Adipocyte (in vitro differentiated cells): ENCODE measurements around the gene MRPS22.

Experiments
- DNase-seq: peaks from one replicate; pipeline ENCODE4 v3.0.0-alpha.2; 2015; ENCODE audit warnings: low read depth
- H3K27me3 ChIP-seq: replicated peaks from 2 replicates; pipeline ENCODE4 v1.7.0; 2013; ENCODE audit warnings: mild to moderate bottlenecking, low read length, moderate library complexity; ENCODE audit not compliant: control insufficient read depth, insufficient read depth
- H3K36me3 ChIP-seq: 2 replicates; pipeline ENCODE4 v1.7.0; 2013; ENCODE audit warnings: low read length, mild to moderate bottlenecking, moderate library complexity; ENCODE audit not compliant: control insufficient read depth, insufficient read depth, severe bottlenecking
- H3K4me1 ChIP-seq: 2 replicates; pipeline ENCODE4 v1.7.0; 2013; ENCODE audit warnings: mild to moderate bottlenecking, low read length, moderate library complexity; ENCODE audit not compliant: control insufficient read depth, insufficient read depth
- H3K4me3 ChIP-seq: 2 replicates; pipeline ENCODE4 v1.7.0; 2013; ENCODE audit warnings: mild to moderate bottlenecking, low read length, moderate library complexity
- H3K9ac ChIP-seq: 2 replicates; pipeline ENCODE4 v1.7.0; 2013; ENCODE audit warnings: mild to moderate bottlenecking, low read length, moderate library complexity
- H3K9me3 ChIP-seq: 2 replicates; pipeline ENCODE4 v1.7.0; 2013; ENCODE audit warnings: mild to moderate bottlenecking, low read length, moderate library complexity; ENCODE audit not compliant: control insufficient read depth

Gene MRPS22

GRCh38 chr3:139303216-139303615, 40.6 kb upstream of the MRPS22 start:
- Histone ChIP-seq H3K27me3 (no peaks in the 10 kb centered on the region), H3K4me3 (no peak overlapping the region), H3K36me3 (no peaks in the 10 kb centered on the region), H3K4me1 (peaks cover 32% of the 10 kb centered on the region), H3K9me3 (no peaks in the 10 kb centered on the region), H3K9ac (peak overlapping the region; percentile 15)
- no peak for DNase-seq

DNA sequence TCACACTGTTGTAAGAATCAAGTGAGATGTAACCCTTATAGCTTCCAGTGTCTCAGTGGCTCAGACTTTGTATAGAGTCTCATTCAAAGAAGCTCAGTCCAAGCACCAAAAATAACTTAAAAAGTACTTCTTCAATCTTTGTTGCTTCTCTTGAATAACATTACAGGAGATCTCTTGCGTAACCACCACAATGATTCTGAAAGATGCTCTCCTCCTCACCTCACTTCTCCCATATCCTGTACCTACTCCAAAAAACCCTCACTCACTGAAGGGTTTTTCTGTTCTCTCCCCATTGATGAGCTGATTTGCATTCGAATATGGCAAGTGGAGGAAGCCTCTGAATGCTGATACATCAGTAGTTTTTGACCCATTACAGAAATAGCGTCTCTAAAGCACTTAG, 39.4 kb upstream of the MRPS22 start:
- H3K9ac ChIP-seq: no peak overlapping the region
- no peaks in the 10 kb centered on the region for H3K9me3 ChIP-seq
- H3K36me3 ChIP-seq: no peaks in the 10 kb centered on the region
- H3K4me1 ChIP-seq: peaks cover 39% of the 10 kb centered on the region
- no peak overlapping the region for H3K4me3 ChIP-seq
- DNase-seq: peak; percentile 56
- H3K27me3 ChIP-seq: no peaks in the 10 kb centered on the region

DNA sequence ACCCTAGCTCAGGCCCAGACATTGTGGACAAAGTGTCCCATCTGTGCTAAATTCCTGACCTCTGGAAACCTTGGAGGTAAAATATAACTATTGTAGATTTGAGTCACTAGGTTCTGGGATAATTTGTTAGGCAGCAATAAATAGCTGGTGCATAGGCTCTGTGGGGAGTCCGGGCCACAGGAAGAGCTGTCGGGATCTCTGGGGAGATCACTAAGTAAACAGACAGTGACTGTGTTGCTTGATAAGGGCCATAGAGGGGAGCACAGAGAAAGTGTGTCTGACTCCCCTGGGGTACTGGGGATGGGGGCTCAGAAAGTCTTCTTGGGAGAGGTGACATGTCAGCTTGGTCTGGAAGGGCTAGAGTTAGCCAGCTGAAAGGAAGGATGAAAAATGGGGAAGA, 37.7 kb upstream of the MRPS22 start:
- Histone ChIP-seq H3K9me3 (no peaks in the 10 kb centered on the region), H3K9ac (no peak overlapping the region), H3K27me3 (no peaks in the 10 kb centered on the region), H3K4me3 (no peak overlapping the region), H3K4me1 (peaks cover 48% of the 10 kb centered on the region), H3K36me3 (no peaks in the 10 kb centered on the region)
- DNase-seq: no peak

GRCh38 chr3:139307072-139307491, 36.7 kb upstream of the MRPS22 start:
- Histone ChIP-seq H3K27me3 (no peaks in the 10 kb centered on the region), H3K9ac (no peak overlapping the region), H3K4me3 (no peak overlapping the region), H3K9me3 (no peaks in the 10 kb centered on the region), H3K4me1 (peaks cover 38% of the 10 kb centered on the region), H3K36me3 (no peaks in the 10 kb centered on the region)
- DNase-seq: no peak

GRCh38 chr3:139307601-139308555, 35.9 kb upstream of the MRPS22 start:
- DNase-seq: peak; percentile 31
- H3K27me3 ChIP-seq: no peaks in the 10 kb centered on the region
- no peaks in the 10 kb centered on the region for H3K36me3 ChIP-seq
- peaks cover 36% of the 10 kb centered on the region for H3K4me1 ChIP-seq
- no peaks in the 10 kb centered on the region for H3K9me3 ChIP-seq
- H3K4me3 ChIP-seq: no peak overlapping the region
- no peak overlapping the region for H3K9ac ChIP-seq

DNA sequence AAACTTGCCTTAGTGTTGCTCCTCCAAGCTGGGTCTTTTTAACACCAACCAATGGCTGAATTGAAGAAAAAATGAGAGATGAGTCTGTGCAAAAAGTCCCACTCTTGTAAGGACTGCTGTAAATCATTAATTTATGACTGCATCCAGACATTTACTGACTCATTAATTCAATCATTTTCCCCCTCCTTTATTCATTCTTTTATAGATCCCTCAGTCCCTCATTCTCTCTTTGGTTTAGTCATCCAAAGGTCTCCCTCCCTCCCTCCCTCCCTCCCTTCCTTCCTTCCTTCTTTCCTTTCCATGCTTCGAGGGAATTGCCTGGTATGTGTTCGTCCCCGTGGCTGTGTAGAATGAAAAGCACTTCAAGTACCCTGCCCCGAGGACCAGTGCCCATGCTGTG, 35.3 kb upstream of the MRPS22 start:
- Histone ChIP-seq H3K9me3 (no peaks in the 10 kb centered on the region), H3K27me3 (no peaks in the 10 kb centered on the region), H3K36me3 (no peaks in the 10 kb centered on the region), H3K4me3 (no peak overlapping the region), H3K4me1 (peaks cover 33% of the 10 kb centered on the region), H3K9ac (no peak overlapping the region)
- DNase-seq: peak; percentile 4

GRCh38 chr3:139309061-139309591, 34.7 kb upstream of the MRPS22 start:
- Histone ChIP-seq H3K36me3 (no peaks in the 10 kb centered on the region), H3K4me1 (peaks cover 33% of the 10 kb centered on the region), H3K9me3 (no peaks in the 10 kb centered on the region), H3K9ac (peak overlapping the region; percentile 50), H3K4me3 (no peak overlapping the region), H3K27me3 (no peaks in the 10 kb centered on the region)
- peak; percentile 13 for DNase-seq

GRCh38 chr3:139309880-139310279, 33.9 kb upstream of the MRPS22 start:
- no peak overlapping the region for H3K4me3 ChIP-seq
- peaks cover 33% of the 10 kb centered on the region for H3K4me1 ChIP-seq

GRCh38 chr3:139310474-139310933, 33.3 kb upstream of the MRPS22 start:
- Histone ChIP-seq H3K27me3 (peaks cover under 1% of the 10 kb centered on the region), H3K4me1 (peaks cover 33% of the 10 kb centered on the region), H3K9me3 (no peaks in the 10 kb centered on the region), H3K36me3 (no peaks in the 10 kb centered on the region), H3K9ac (peak overlapping the region; percentile 50), H3K4me3 (peak overlapping the region; percentile 20)
- DNase-seq: peak; percentile 70

More at GRCh38 chr3:139309880-139310279, 33.9 kb upstream of the MRPS22 start:
- no peaks in the 10 kb centered on the region for H3K9me3 ChIP-seq
- H3K27me3 ChIP-seq: no peaks in the 10 kb centered on the region
- H3K36me3 ChIP-seq: no peaks in the 10 kb centered on the region
- peak overlapping the region; percentile 50 for H3K9ac ChIP-seq
- peak; percentile 41 for DNase-seq

- Histone ChIP-seq H3K4me1 (peaks cover 33% of the 10 kb centered on the region), H3K4me3 (no peak overlapping the region), H3K36me3 (no peaks in the 10 kb centered on the region), H3K27me3 (peaks cover 4% of the 10 kb centered on the region), H3K9ac (no peak overlapping the region), H3K9me3 (no peaks in the 10 kb centered on the region)
- no peak for DNase-seq
Observed at GRCh38 chr3:139311557-139311956, 32.3 kb upstream of the MRPS22 start.

DNA sequence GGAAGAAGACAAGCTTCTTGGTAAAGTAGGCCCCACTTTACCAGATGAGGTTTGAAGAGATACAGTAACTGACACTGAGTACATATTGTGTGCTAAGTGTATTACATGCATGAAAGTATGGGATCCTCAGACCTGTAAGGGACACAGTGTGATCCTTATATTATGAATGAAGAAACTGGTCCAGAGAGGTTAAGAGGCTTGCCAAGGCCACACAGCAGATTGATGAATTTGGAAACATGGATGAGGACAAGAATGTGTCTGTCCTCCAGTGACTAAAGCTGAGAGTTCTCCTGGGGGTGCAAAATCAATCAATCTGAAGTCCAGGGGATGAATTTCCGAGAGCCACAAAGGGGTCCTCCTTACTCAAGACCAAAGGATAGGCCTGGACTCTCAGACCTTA, 31.4 kb upstream of the MRPS22 start:
- Histone ChIP-seq H3K9ac (no peak overlapping the region), H3K27me3 (peaks cover 4% of the 10 kb centered on the region), H3K4me1 (peaks cover 33% of the 10 kb centered on the region), H3K4me3 (no peak overlapping the region), H3K36me3 (no peaks in the 10 kb centered on the region), H3K9me3 (no peaks in the 10 kb centered on the region)
- DNase-seq: no peak
